HEK293 (cell line): ENCODE results near the gene PLOD2.

ENCODE experiments used
- CTCF ChIA-PET: fragments of 350-600 bp; formaldehyde crosslinking; extraction: SDS; loops from one replicate; lab custom pipeline; 2021; ENCODE audit warnings: antibody characterized with exemption; lab: Yijun Ruan, JAX
- POLR2A ChIA-PET: fragments of 300-600 bp; formaldehyde crosslinking; extraction: SDS; loops from one replicate; lab custom pipeline; 2020; ENCODE audit warnings: antibody characterized with exemption, inconsistent platforms; lab: Yijun Ruan, JAX
- H3K27ac ChIP-seq: fragments of 200-500 bp; sonication (Bioruptor generic); 2 replicates; pipeline ENCODE4 v1.5.1; 2014; ENCODE audit warnings: low read depth, low read length, control low read depth, inconsistent platforms; ENCODE audit errors: extremely low read depth
- H3K36me3 ChIP-seq, 2 experiments: fragments of 200-500 bp in 1 of 2; sonication (Bioruptor generic) in 1 of 2; 1 replicate in 1 of 2; 2 replicates in 1 of 2; pipeline ENCODE4 v1.5.1; 2014 to 2017; ENCODE audit warnings: inconsistent platforms in 2 of 2, low read length in 2 of 2; ENCODE audit not compliant: control insufficient read depth in 2 of 2, insufficient read depth in 1 of 2
- H3K4me1 ChIP-seq: fragments of 200-500 bp; sonication (Bioruptor generic); 2 replicates; pipeline ENCODE4 v1.5.1; 2014; ENCODE audit warnings: mild to moderate bottlenecking, low read length, inconsistent platforms; ENCODE audit not compliant: control insufficient read depth, insufficient read depth
- H3K4me3 ChIP-seq: 2 replicates; pipeline ENCODE4 v1.5.1; 2011; ENCODE audit warnings: low read depth, mild to moderate bottlenecking, control low read depth, low read length, moderate library complexity
- H3K9me3 ChIP-seq: fragments of 200-500 bp; sonication (Bioruptor generic); 2 replicates; pipeline ENCODE4 v1.5.1; 2014; ENCODE audit warnings: low read depth, low read length, inconsistent platforms; ENCODE audit not compliant: control insufficient read depth, insufficient read depth
- FEZF1 ChIP-seq: fragments of 450-650 bp; formaldehyde crosslinking; IDR thresholded peaks from 2 replicates; pipeline ENCODE4 v1.5.1; 2016; ENCODE audit warnings: missing biosample characterization, missing genetic modification characterization
- GLI2 ChIP-seq: fragments of 450-650 bp; formaldehyde crosslinking; IDR thresholded peaks from 2 replicates; pipeline ENCODE4; 2017; ENCODE audit warnings: missing biosample characterization, missing genetic modification characterization, low read depth, borderline replicate concordance
- HOXA7 ChIP-seq: sonication (generic); formaldehyde crosslinking; IDR thresholded peaks from 2 replicates; pipeline ENCODE4 v1.8.1; 2022; ENCODE audit warnings: missing genetic modification reagents, borderline replicate concordance
- KLF16 ChIP-seq: fragments of 450-650 bp; formaldehyde crosslinking; IDR thresholded peaks from 2 replicates; pipeline ENCODE4 v1.5.1; 2017; ENCODE audit warnings: missing biosample characterization, missing genetic modification characterization
- KLF9 ChIP-seq: fragments of 450-650 bp; formaldehyde crosslinking; IDR thresholded peaks from 2 replicates; pipeline ENCODE4 v1.5.1; 2016; ENCODE audit warnings: missing biosample characterization, missing genetic modification characterization, low read depth
- PRDM1 ChIP-seq: fragments of 450-650 bp; formaldehyde crosslinking; IDR thresholded peaks from 2 replicates; pipeline ENCODE4; 2016; ENCODE audit warnings: missing biosample characterization, missing genetic modification characterization
- SP7 ChIP-seq: fragments of 450-650 bp; formaldehyde crosslinking; IDR thresholded peaks from 2 replicates; pipeline ENCODE4 v1.5.1; 2016; ENCODE audit warnings: missing biosample characterization, missing genetic modification characterization
- ZBTB20 ChIP-seq: fragments of 450-650 bp; formaldehyde crosslinking; IDR thresholded peaks from 2 replicates; pipeline ENCODE4 v1.5.1; 2016; ENCODE audit warnings: missing biosample characterization, missing genetic modification characterization
- ZBTB21 ChIP-seq: fragments of 450-650 bp; formaldehyde crosslinking; IDR thresholded peaks from 2 replicates; pipeline ENCODE4 v1.5.1; 2017; ENCODE audit warnings: missing biosample characterization, missing genetic modification characterization
- ZBTB7A ChIP-seq: fragments of 450-650 bp; formaldehyde crosslinking; IDR thresholded peaks from 2 replicates; pipeline ENCODE4 v1.5.1; 2016; ENCODE audit warnings: low read depth, missing biosample characterization, missing genetic modification characterization
- ZFHX2 ChIP-seq: fragments of 450-650 bp; formaldehyde crosslinking; conservative IDR thresholded peaks from 2 replicates; pipeline ENCODE4 v1.5.1; 2016; ENCODE audit warnings: missing biosample characterization, missing genetic modification characterization
- ZFP69B ChIP-seq: fragments of 450-650 bp; formaldehyde crosslinking; IDR thresholded peaks from 2 replicates; pipeline ENCODE4 v1.5.1; 2016; ENCODE audit warnings: missing biosample characterization, missing genetic modification characterization
- ZNF16 ChIP-seq: fragments of 450-650 bp; formaldehyde crosslinking; IDR thresholded peaks from 2 replicates; pipeline ENCODE4 v1.5.1; 2016; ENCODE audit warnings: low read depth, missing biosample characterization, missing genetic modification characterization
- ZNF221 ChIP-seq: fragments of 450-650 bp; formaldehyde crosslinking; IDR thresholded peaks from 2 replicates; pipeline ENCODE4 v1.5.1; 2017; ENCODE audit warnings: missing biosample characterization, missing genetic modification characterization, borderline replicate concordance
- ZNF335 ChIP-seq: fragments of 450-650 bp; formaldehyde crosslinking; conservative IDR thresholded peaks from 2 replicates; pipeline ENCODE4 v1.5.1; 2016; ENCODE audit warnings: missing biosample characterization, missing genetic modification characterization
- ZNF341 ChIP-seq: fragments of 450-650 bp; formaldehyde crosslinking; IDR thresholded peaks from 2 replicates; pipeline ENCODE4; 2016; ENCODE audit warnings: low read depth, missing biosample characterization, missing genetic modification characterization
- ZNF391 ChIP-seq: fragments of 450-650 bp; formaldehyde crosslinking; IDR thresholded peaks from 2 replicates; pipeline ENCODE4 v1.5.1; 2016; ENCODE audit warnings: low read depth, missing biosample characterization, missing genetic modification characterization, borderline replicate concordance
- ZNF394 ChIP-seq: fragments of 450-650 bp; formaldehyde crosslinking; IDR thresholded peaks from 2 replicates; pipeline ENCODE4 v1.5.1; 2016; ENCODE audit warnings: missing biosample characterization, missing genetic modification characterization, mild to moderate bottlenecking, moderate library complexity, borderline replicate concordance
- ZNF433 ChIP-seq: fragments of 450-650 bp; formaldehyde crosslinking; IDR thresholded peaks from 2 replicates; pipeline ENCODE4 v1.5.1; 2016; ENCODE audit warnings: missing biosample characterization, missing genetic modification characterization, low read depth
- ZNF670 ChIP-seq: fragments of 450-650 bp; formaldehyde crosslinking; IDR thresholded peaks from 2 replicates; pipeline ENCODE4 v1.5.1; 2016; ENCODE audit warnings: missing biosample characterization, missing genetic modification characterization, low read depth
- ZNF707 ChIP-seq: fragments of 450-650 bp; formaldehyde crosslinking; IDR thresholded peaks from 2 replicates; pipeline ENCODE4 v1.5.1; 2016; ENCODE audit warnings: missing biosample characterization, missing genetic modification characterization
- ZNF776 ChIP-seq: fragments of 450-650 bp; formaldehyde crosslinking; IDR thresholded peaks from 2 replicates; pipeline ENCODE4 v1.5.0; 2017; ENCODE audit warnings: missing biosample characterization, missing genetic modification characterization, borderline replicate concordance
- TF ChIP-seq, protein P1 (sequence below): fragments of 450-650 bp; formaldehyde crosslinking; IDR thresholded peaks from 2 replicates; pipeline ENCODE4 v1.5.1; 2016; ENCODE audit warnings: missing biosample characterization, missing genetic modification characterization, low read depth
- TF ChIP-seq, protein P2 (sequence below): fragments of 450-650 bp; formaldehyde crosslinking; IDR thresholded peaks from 2 replicates; pipeline ENCODE4 v1.5.1; 2016; ENCODE audit warnings: missing biosample characterization, missing genetic modification characterization
- TF ChIP-seq, protein P3 (sequence below): IDR thresholded peaks from 2 replicates; pipeline ENCODE4 v1.6.1; 2011; ENCODE audit warnings: mild to moderate bottlenecking, low read depth, low read length, borderline replicate concordance

The PLOD2 gene

DNA sequence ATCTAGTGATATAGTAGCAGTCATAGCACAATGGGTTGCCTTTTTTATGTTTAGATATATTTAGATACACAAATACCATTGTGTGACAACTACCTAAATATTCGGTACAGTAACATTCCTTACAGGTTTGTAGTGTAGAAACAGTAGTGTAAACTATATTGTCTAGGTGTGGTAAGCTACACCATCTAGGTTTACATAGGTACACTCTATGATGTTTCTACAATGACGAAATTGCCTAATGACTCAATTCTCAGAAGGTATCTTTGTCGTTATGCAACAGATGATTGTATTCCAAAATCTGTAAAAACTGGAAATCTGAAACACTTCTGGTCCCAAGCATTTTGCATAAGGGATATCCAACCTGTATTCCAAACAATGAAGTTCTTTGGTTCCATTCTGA, 24.3 kb downstream of the PLOD2 start:
- no peaks in the 10 kb centered on the region for H3K9me3 ChIP-seq
- TF ChIP-seq ZNF707 (tag by site-specific recombination) (no peak), ZNF670 (tag by site-specific recombination) (no peak), ZNF776 (tag by site-specific recombination) (no peak), ZBTB21 (tag by site-specific recombination) (no peak), FEZF1 (tag by site-specific recombination) (no peak), ZNF394 (tag by site-specific recombination) (no peak), KLF16 (tag by site-specific recombination) (no peak), ZNF433 (tag by site-specific recombination) (no peak), GLI2 (tag by site-specific recombination) (no peak), SP7 (no peak), ZFP69B (tag by site-specific recombination) (no peak), HOXA7 (no peak), ZNF341 (tag by site-specific recombination) (no peak), ZBTB7A (tag by site-specific recombination) (no peak), ZBTB20 (tag by site-specific recombination) (no peak), ZNF221 (tag by site-specific recombination) (no peak), KLF9 (tag by site-specific recombination) (no peak)
- TF ChIP-seq, protein P1, sequence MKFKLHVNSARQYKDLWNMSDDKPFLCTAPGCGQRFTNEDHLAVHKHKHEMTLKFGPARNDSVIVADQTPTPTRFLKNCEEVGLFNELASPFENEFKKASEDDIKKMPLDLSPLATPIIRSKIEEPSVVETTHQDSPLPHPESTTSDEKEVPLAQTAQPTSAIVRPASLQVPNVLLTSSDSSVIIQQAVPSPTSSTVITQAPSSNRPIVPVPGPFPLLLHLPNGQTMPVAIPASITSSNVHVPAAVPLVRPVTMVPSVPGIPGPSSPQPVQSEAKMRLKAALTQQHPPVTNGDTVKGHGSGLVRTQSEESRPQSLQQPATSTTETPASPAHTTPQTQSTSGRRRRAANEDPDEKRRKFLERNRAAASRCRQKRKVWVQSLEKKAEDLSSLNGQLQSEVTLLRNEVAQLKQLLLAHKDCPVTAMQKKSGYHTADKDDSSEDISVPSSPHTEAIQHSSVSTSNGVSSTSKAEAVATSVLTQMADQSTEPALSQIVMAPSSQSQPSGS (tag by site-specific recombination), result no peak
- TF ChIP-seq, protein P2, sequence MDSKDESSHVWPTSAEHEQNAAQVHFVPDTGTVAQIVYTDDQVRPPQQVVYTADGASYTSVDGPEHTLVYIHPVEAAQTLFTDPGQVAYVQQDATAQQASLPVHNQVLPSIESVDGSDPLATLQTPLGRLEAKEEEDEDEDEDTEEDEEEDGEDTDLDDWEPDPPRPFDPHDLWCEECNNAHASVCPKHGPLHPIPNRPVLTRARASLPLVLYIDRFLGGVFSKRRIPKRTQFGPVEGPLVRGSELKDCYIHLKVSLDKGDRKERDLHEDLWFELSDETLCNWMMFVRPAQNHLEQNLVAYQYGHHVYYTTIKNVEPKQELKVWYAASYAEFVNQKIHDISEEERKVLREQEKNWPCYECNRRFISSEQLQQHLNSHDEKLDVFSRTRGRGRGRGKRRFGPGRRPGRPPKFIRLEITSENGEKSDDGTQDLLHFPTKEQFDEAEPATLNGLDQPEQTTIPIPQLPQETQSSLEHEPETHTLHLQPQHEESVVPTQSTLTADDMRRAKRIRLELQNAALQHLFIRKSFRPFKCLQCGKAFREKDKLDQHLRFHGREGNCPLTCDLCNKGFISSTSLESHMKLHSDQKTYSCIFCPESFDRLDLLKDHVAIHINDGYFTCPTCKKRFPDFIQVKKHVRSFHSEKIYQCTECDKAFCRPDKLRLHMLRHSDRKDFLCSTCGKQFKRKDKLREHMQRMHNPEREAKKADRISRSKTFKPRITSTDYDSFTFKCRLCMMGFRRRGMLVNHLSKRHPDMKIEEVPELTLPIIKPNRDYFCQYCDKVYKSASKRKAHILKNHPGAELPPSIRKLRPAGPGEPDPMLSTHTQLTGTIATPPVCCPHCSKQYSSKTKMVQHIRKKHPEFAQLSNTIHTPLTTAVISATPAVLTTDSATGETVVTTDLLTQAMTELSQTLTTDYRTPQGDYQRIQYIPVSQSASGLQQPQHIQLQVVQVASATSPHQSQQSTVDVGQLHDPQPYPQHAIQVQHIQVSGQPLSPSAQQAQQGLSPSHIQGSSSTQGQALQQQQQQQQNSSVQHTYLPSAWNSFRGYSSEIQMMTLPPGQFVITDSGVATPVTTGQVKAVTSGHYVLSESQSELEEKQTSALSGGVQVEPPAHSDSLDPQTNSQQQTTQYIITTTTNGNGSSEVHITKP (tag by site-specific recombination), result no peak
- TF ChIP-seq, all 188 proteins: peak for 0
- Histone ChIP-seq H3K36me3 (no peaks in the 10 kb centered on the region), H3K27ac (no peak overlapping the region), H3K4me1 (peaks cover 13% of the 10 kb centered on the region), H3K4me3 (no peak overlapping the region)
- ChIA-PET CTCF (interaction anchor here (1.5 kb wide), 1 partner anchor 53 kb away, joined by 6 read pairs; no protein-coding TSS in a partner anchor), POLR2A (no interaction called here)

DNA sequence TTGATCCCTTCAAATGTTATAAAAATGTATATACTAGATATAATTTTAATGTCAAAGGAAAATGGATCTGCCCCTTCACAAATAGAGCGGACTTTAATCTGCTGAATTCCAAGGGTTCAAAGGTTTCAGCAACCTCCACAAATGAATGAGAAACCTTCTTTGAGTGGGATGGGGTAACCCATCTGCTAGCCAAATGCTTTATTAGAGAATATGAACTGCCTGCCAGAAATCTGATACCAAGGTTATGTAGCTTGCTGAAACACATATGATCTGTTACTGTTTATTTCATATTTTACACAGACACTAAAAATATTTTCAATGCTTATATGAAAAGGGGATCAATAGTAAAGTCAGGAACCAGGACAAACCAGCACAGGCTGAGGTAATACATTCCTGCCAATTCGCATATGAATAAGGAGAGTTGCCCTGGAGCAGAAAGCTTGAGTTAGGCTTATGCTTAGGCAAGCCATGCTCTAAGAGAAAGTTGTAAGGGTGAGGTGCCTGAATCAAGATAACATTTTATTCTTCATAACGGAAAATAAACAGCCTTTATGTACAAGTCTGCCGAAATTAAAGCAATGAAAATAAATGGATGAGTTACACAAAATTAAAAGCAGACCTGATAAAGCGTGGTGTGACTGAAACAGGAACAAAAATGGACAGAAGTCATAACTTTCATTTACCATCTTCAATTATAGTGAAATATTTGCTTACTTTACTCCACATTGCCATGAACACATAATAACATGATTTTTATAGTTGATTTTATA, 26.5 kb downstream of the PLOD2 start:
- H3K36me3 ChIP-seq, result no peaks in the 10 kb centered on the region
- no peaks in the 10 kb centered on the region for H3K9me3 ChIP-seq
- ChIA-PET POLR2A (no interaction called here), CTCF (no interaction called here)
- peaks cover 13% of the 10 kb centered on the region for H3K4me1 ChIP-seq
- H3K4me3 ChIP-seq, result no peak overlapping the region
- H3K27ac ChIP-seq, result no peak overlapping the region
- TF ChIP-seq ZFHX2 (tag by site-specific recombination) (no peak), ZNF16 (no peak), PRDM1 (0 out of 2 replicates have a peak, but pooled peaks have one; percentile 27), ZNF335 (tag by site-specific recombination) (peak; percentile 70), ZNF391 (no peak)
- TF ChIP-seq, protein P2 (tag by site-specific recombination), result no peak
- TF ChIP-seq, protein P3, sequence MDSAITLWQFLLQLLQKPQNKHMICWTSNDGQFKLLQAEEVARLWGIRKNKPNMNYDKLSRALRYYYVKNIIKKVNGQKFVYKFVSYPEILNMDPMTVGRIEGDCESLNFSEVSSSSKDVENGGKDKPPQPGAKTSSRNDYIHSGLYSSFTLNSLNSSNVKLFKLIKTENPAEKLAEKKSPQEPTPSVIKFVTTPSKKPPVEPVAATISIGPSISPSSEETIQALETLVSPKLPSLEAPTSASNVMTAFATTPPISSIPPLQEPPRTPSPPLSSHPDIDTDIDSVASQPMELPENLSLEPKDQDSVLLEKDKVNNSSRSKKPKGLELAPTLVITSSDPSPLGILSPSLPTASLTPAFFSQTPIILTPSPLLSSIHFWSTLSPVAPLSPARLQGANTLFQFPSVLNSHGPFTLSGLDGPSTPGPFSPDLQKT, result no peak
